Lower leg skin (tissue), 4 donors: ENCODE measurements around the gene NLE1. TPM values are rescaled to one million over a fixed set of nuclear protein-coding genes. Genes with fewer than 3 reads are reported as not detected.

Experiments used
- DNase-seq, 2 donors: peaks; one replicate each; pipeline ENCODE4 v3.0.0-alpha.2; 2019; ENCODE audit warnings: low spot score in 2 of 2
- H3K4me3 ChIP-seq: fragments of 200-600 bp; sonication (generic); 2 replicates; pipeline ENCODE4 v1.5.1; 2017; ENCODE audit warnings: mild to moderate bottlenecking, low read depth; ENCODE audit not compliant: poor library complexity, severe bottlenecking
- CTCF ChIP-seq, 3 donors: fragments of 450-650 bp; IDR thresholded peaks; one replicate each; pipeline ENCODE4 v1.5.1; 2016; ENCODE audit warnings: antibody characterized with exemption in 3 of 3, mild to moderate bottlenecking in 3 of 3, moderate library complexity in 2 of 3
- POLR2A ChIP-seq, 2 donors: fragments of 450-650 bp; IDR thresholded peaks; one replicate each; pipeline ENCODE4 v1.6.1; 2016 to 2017; ENCODE audit warnings: antibody characterized with exemption in 2 of 2, mild to moderate bottlenecking in 1 of 2, moderate library complexity in 1 of 2
- WGBS, 2 donors: methylation state at CpG; one replicate each; pipeline ENCODE4 v1.1.5; 2018; 5-methylcytosine and 5-hydroxymethylcytosine counted together
- intact Hi-C: fragments of 100-400 bp; cut with DNase I; formaldehyde crosslinking; loops from one replicate; pipeline ENCODE4 v1.15.0; 2023; ENCODE audit warnings: low total_unique reads
- total RNA-seq, 4 donors: library from RNA; depleted of rRNA; stranded (reverse); fragments of >200 nt; gene quantifications; one replicate each; pipeline ENCODE4 v1.1.0, GENCODE V29; 2016

NLE1 gene
- total RNA-seq, 4 donors from 2014 or later: 12.7 to 23.0 (median 13.2) TPM

DNA sequence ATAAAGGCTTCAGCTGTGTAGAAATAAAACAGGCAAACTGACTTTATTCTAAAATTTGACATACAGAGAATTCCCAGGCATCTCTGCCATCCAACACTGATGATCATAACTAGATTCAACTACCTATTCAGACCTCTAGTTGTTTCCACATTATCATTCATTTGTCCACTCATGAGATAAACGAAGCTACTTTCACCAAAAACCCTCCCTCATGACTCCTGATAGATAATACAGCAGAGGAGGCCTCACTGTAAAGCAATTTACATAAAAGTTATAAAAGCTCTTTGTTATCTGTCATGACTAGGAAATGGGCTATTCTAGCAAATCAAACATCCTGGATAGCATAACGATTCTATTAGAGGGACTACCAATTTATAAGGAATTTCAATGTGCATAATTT, 59.0 kb downstream of the NLE1 start:
- WGBS, 2 donors: 78 to 83% methylated on average over 2 of the region's 2 CpGs
- H3K4me3 ChIP-seq: no peak overlapping the region
- DNase-seq: no peak
- TF ChIP-seq CTCF (IDR thresholded peaks at IDR 0.05) (no peak), POLR2A (IDR thresholded peaks at IDR 0.05) (no peak)
- intact Hi-C loops: no loop called here

- intact Hi-C loops: no loop called here
- no peak for DNase-seq
- WGBS, 2 donors: 32 to 42% methylated on average over 3 of the region's 3 CpGs
Measured at GRCh38 chr17:35082073-35082657, 59.9 kb downstream of the NLE1 start.

DNA sequence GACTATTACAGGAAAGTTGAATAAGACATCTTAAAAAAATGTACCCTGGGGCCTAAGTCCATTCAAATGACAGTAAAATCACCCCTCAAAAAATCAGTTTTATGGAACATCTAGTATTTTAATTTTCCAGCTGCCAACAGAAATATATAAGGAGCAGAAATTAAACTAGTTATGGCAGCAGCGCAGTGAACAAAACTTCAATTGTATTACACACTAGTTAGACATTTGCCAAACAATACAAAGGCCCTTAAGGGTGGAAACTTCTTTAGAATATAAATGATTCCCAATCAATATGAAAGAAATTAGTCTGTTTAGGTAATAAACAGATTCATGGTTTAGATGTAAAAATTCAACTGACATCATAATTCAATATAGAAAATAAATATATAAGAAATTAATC, 60.5 kb downstream of the NLE1 start:
- intact Hi-C loops: no loop called here
- no peak for DNase-seq
- 86 to 91% methylated on average over 1 of the region's 1 CpG for WGBS, 2 donors
- no peak overlapping the region for H3K4me3 ChIP-seq
- TF ChIP-seq POLR2A (IDR thresholded peaks at IDR 0.05): no peak
- no peak for TF ChIP-seq CTCF (IDR thresholded peaks at IDR 0.05)

More at GRCh38 chr17:35082073-35082657, 59.9 kb downstream of the NLE1 start:
- TF ChIP-seq POLR2A (IDR thresholded peaks at IDR 0.05): no peak
- TF ChIP-seq CTCF (IDR thresholded peaks at IDR 0.05): no peak
- no peak overlapping the region for H3K4me3 ChIP-seq

GRCh38 chr17:35080536-35080935, 61.6 kb downstream of the NLE1 start:
- no peak for DNase-seq
- intact Hi-C loops: no loop called here
- no peak overlapping the region for H3K4me3 ChIP-seq
- 60 to 84% methylated on average over 1 of the region's 1 CpG for WGBS, 2 donors
- TF ChIP-seq CTCF (IDR thresholded peaks at IDR 0.05) (no peak), POLR2A (IDR thresholded peaks at IDR 0.05) (no peak)

- 100% methylated on average over 1 of the region's 1 CpG for WGBS, 2 donors
- DNase-seq: no peak
- no peak overlapping the region for H3K4me3 ChIP-seq
- TF ChIP-seq CTCF (IDR thresholded peaks at IDR 0.05): no peak
- no peak for TF ChIP-seq POLR2A (IDR thresholded peaks at IDR 0.05)
- intact Hi-C loops: no loop called here
Measured at GRCh38 chr17:35079547-35080423, 62.3 kb downstream of the NLE1 start.

Other genes with a start within 250 kb of the NLE1 start
- 1 to 10 TPM; 1.3 to 3.4 (median 1.8) TPM for gene CCT6B, start 180.8 kb downstream of the NLE1 start, total RNA-seq
- gene ZNF830, start 180.8 kb downstream of the NLE1 start, total RNA-seq: 10 to 100 TPM; 11.7 to 15.6 (median 13.3) TPM
- 10 to 100 TPM; 13.7 to 67.6 (median 29.9) TPM for gene LIG3, start 161.8 kb downstream of the NLE1 start, total RNA-seq
- 10 to 100 TPM; 16.5 to 31.9 (median 21.4) TPM for gene RFFL, start 78.6 kb downstream of the NLE1 start, total RNA-seq
- 1 to 10 TPM; 2.8 to 5.9 (median 3.8) TPM for gene RAD51D, start 22.4 kb downstream of the NLE1 start, total RNA-seq
- gene FNDC8, start 20.7 kb downstream of the NLE1 start, total RNA-seq: not detected
- gene UNC45B, start 5.5 kb upstream of the NLE1 start, total RNA-seq: under 1 TPM in 1 of 4 donors, not detected in 3; 0.06 TPM
- not detected for gene SLC35G3, start 52.1 kb upstream of the NLE1 start, total RNA-seq
- 10 to 100 TPM in 2 of 4 donors, 1 to 10 TPM in 2; 6.0 to 14.1 (median 11.2) TPM for gene SLFN5, start 100.8 kb upstream of the NLE1 start, total RNA-seq
- 10 to 100 TPM in 1 of 4 donors, 1 to 10 TPM in 3; 3.3 to 11.4 (median 7.0) TPM for gene SLFN11, start 231.3 kb upstream of the NLE1 start, total RNA-seq